PC-3 (cell line): ENCODE measurements around the gene HAUS7. TPM values are rescaled to one million over a fixed set of nuclear protein-coding genes. Genes with fewer than 3 reads are reported as not detected.
A peak's percentile ranks its signal among the peaks of the same experiment; 100 is the strongest.

Experiments used
- ATAC-seq: fragments of 200-7000 bp; cut with Tn5 transposase; 2 replicates; pipeline ENCODE4 v1.9.1; 2020; ENCODE audit warnings: mild to moderate bottlenecking, moderate library complexity
- BruUV-seq: library from RNA; stranded (reverse); fragments of 400-500 nt; replicated peaks from 2 replicates; lab custom pipeline; 2021; lab: Mats Ljungman, UMichigan
- CTCF ChIA-PET: fragments of 300-600 bp; sonication (Branson Sonifier 250); formaldehyde crosslinking; loops from one replicate; lab custom pipeline; 2022; ENCODE audit warnings: antibody characterized with exemption; lab: Charles Lee
- POLR2A ChIA-PET: fragments of 300-600 bp; sonication (Branson Sonifier 250); formaldehyde crosslinking; loops from one replicate; lab custom pipeline; 2022; ENCODE audit warnings: antibody characterized with exemption; ENCODE audit not compliant: unreplicated experiment; lab: Charles Lee
- DNase-seq: peaks from one replicate; pipeline ENCODE4 v3.0.0-alpha.2; 2015
- H2AFZ ChIP-seq: fragments of 300-600 bp; sonication (generic); 2 replicates; pipeline ENCODE4 v1.6.0; 2016; ENCODE audit warnings: antibody characterized with exemption, low read length
- H3F3A ChIP-seq: fragments of 300-600 bp; sonication (generic); one replicate; pipeline ENCODE4 v1.6.0; 2017; ENCODE audit warnings: antibody characterized with exemption, low read length, control low read depth, mild to moderate bottlenecking; ENCODE audit not compliant: unreplicated experiment
- H3K27ac ChIP-seq: fragments of 300-600 bp; sonication (generic); 2 replicates; pipeline ENCODE4 v1.5.1; 2016; ENCODE audit warnings: mild to moderate bottlenecking, low read length
- H3K27me3 ChIP-seq: fragments of 300-600 bp; sonication (generic); 2 replicates; pipeline ENCODE4 v1.6.1; 2016; ENCODE audit warnings: low read length, mixed read lengths
- H3K36me3 ChIP-seq: fragments of 300-600 bp; sonication (generic); 2 replicates; pipeline ENCODE4 v1.6.1; 2016; ENCODE audit warnings: low read depth, mixed run types, low read length, mixed read lengths
- H3K4me1 ChIP-seq: fragments of 300-600 bp; sonication (generic); 2 replicates; pipeline ENCODE4 v1.5.1; 2016; ENCODE audit warnings: low read length; ENCODE audit not compliant: insufficient read depth
- H3K4me2 ChIP-seq: fragments of 300-600 bp; sonication (generic); 2 replicates; pipeline ENCODE4 v1.6.0; 2016; ENCODE audit warnings: low read length
- H3K4me3 ChIP-seq: fragments of 300-600 bp; sonication (generic); 2 replicates; pipeline ENCODE4 v1.5.1; 2016; ENCODE audit warnings: mild to moderate bottlenecking, low read length, mixed read lengths
- H3K79me2 ChIP-seq: fragments of 300-600 bp; sonication (generic); 2 replicates; pipeline ENCODE4 v1.6.1; 2017; ENCODE audit warnings: low read length, mixed read lengths
- H3K9ac ChIP-seq: fragments of 300-600 bp; sonication (generic); 2 replicates; pipeline ENCODE4 v1.6.0; 2016; ENCODE audit warnings: mild to moderate bottlenecking, low read length
- H3K9me2 ChIP-seq: fragments of 300-600 bp; sonication (generic); replicated peaks from 2 replicates; pipeline ENCODE4 v1.6.1; 2016; ENCODE audit warnings: mixed run types, low read length, mixed read lengths
- H3K9me3 ChIP-seq: fragments of 300-600 bp; sonication (generic); 2 replicates; pipeline ENCODE4 v1.6.1; 2016; ENCODE audit warnings: low read length, mixed read lengths
- H4K20me1 ChIP-seq: fragments of 300-600 bp; sonication (generic); 2 replicates; pipeline ENCODE4 v1.6.1; 2016; ENCODE audit warnings: low read length, mixed read lengths
- CTCF ChIP-seq: fragments of 300-600 bp; sonication (generic); conservative IDR thresholded peaks from 2 replicates; pipeline ENCODE4 v1.5.1; 2017; ENCODE audit warnings: antibody characterized with exemption, low read depth, mild to moderate bottlenecking, low read length
- EZH2 ChIP-seq: fragments of 300-600 bp; sonication (generic); IDR thresholded peaks from one replicate; pipeline ENCODE4 v1.6.1; 2017; ENCODE audit warnings: antibody characterized with exemption, mild to moderate bottlenecking, low read length; ENCODE audit not compliant: unreplicated experiment
- EZH2phosphoT487 ChIP-seq: fragments of 300-600 bp; sonication (generic); IDR thresholded peaks from 2 replicates; pipeline ENCODE4 v1.6.1; 2018; ENCODE audit warnings: mild to moderate bottlenecking, antibody characterized with exemption, low read length, borderline replicate concordance
- intact Hi-C: fragments of 100-400 bp; cut with micrococcal nuclease; formaldehyde crosslinking; loops from 2 replicates; pipeline ENCODE4 v1.9.0; 2023
- total RNA-seq: library from RNA; depleted of rRNA; stranded (reverse); fragments of >200 nt; gene quantifications from 2 replicates; pipeline ENCODE4 v1.2.3, GENCODE V29; 2014

The HAUS7 gene
- total RNA-seq, 1 experiment from 2014 or later: 46.0 TPM

GRCh38 chrX:153510383-153510782 is 40.0 kb upstream of the HAUS7 start:
- POLR2A ChIA-PET: no interaction called here
- CTCF ChIA-PET: no interaction called here
- ATAC-seq: no peak
- TF ChIP-seq EZH2 (no peak), CTCF (no peak), EZH2phosphoT487 (no peak)
- Histone ChIP-seq H3K27ac (no peak overlapping the region), H3K4me1 (no peaks in the 10 kb centered on the region), H3K9me3 (no peaks in the 10 kb centered on the region), H3K4me2 (no peak overlapping the region), H3K4me3 (no peak overlapping the region), H3K9ac (no peak overlapping the region), H3K9me2 (no peaks in the 10 kb centered on the region), H2AFZ (no peak overlapping the region), H3K36me3 (no peaks in the 10 kb centered on the region), H3K27me3 (no peaks in the 10 kb centered on the region), H3F3A (no peaks in the 10 kb centered on the region), H3K79me2 (no peaks in the 10 kb centered on the region), H4K20me1 (no peaks in the 10 kb centered on the region)
- intact Hi-C loops: no loop called here
- DNase-seq: no peak
- BruUV-seq: no TSS peak

- no peaks in the 10 kb centered on the region for H3K4me1 ChIP-seq
- no peaks in the 10 kb centered on the region for H3K79me2 ChIP-seq
- intact Hi-C loops: no loop called here
- TF ChIP-seq EZH2phosphoT487: no peak
- no peak for TF ChIP-seq CTCF
- no peaks in the 10 kb centered on the region for H4K20me1 ChIP-seq
- ATAC-seq (no peak), DNase-seq (no peak)
- H3K27me3 ChIP-seq: no peaks in the 10 kb centered on the region
- no peaks in the 10 kb centered on the region for H3F3A ChIP-seq
- no peaks in the 10 kb centered on the region for H3K9me2 ChIP-seq
- no peaks in the 10 kb centered on the region for H3K9me3 ChIP-seq
- H3K36me3 ChIP-seq: no peaks in the 10 kb centered on the region
- ChIA-PET CTCF (no interaction called here), POLR2A (no interaction called here)
- no peak overlapping the region for H3K4me3 ChIP-seq
- H3K9ac ChIP-seq: no peak overlapping the region
- H3K4me2 ChIP-seq: no peak overlapping the region
- H3K27ac ChIP-seq: no peak overlapping the region
- H2AFZ ChIP-seq: no peak overlapping the region
- no TSS peak for BruUV-seq
These were observed 39.2 kb upstream of the HAUS7 start for GRCh38 chrX:153509592-153509991.

- ATAC-seq (peak; percentile 98), DNase-seq (peak; percentile 78)
- no peak overlapping the region; the same call in 1 of the 2 replicates for H2AFZ ChIP-seq
- no peaks in the 10 kb centered on the region for H3K36me3 ChIP-seq
- no peaks in the 10 kb centered on the region for H3K9me3 ChIP-seq
- no peaks in the 10 kb centered on the region for H3K27me3 ChIP-seq
- TF ChIP-seq EZH2 (no peak), CTCF (peak; percentile 86)
- intact Hi-C loops: loop anchor here (1.0 to 2.0 kb wide), 2 partner anchors 37 to 46 kb away; partner anchors contain the start of gene HAUS7
- H3K27ac ChIP-seq: no peak overlapping the region
- BruUV-seq: no TSS peak
- H3K9ac ChIP-seq: no peak overlapping the region
- ChIA-PET POLR2A (no interaction called here), CTCF (interaction anchor here (1.0 kb wide), 2 partner anchors 37 to 46 kb away, joined by 3 to 5 read pairs; partner anchors contain the start of gene HAUS7)
- H3K9me2 ChIP-seq: no peaks in the 10 kb centered on the region
- no peaks in the 10 kb centered on the region for H3K79me2 ChIP-seq
- no peaks in the 10 kb centered on the region for H4K20me1 ChIP-seq
- H3K4me1 ChIP-seq: no peaks in the 10 kb centered on the region
- no peak overlapping the region for H3K4me3 ChIP-seq
- H3K4me2 ChIP-seq: peak overlapping the region; percentile 50; the same call in 1 of the 2 replicates
- H3F3A ChIP-seq: no peaks in the 10 kb centered on the region
These were observed 37.3 kb upstream of the HAUS7 start for GRCh38 chrX:153507484-153508178.
